Cardiac muscle cell (in vitro differentiated cells and primary cell): ENCODE measurements around the gene KRT5. TPM values are rescaled to one million over a fixed set of nuclear protein-coding genes. Genes with fewer than 3 reads are reported as not detected.

Source experiments
- DNase-seq, 2 donors: peaks; one replicate each; pipeline versions ENCODE4 v3.0.0 to v3.0.0-alpha.2; 2010 to 2017; ENCODE audit warnings: low read depth in 1 of 2, low spot score in 1 of 2
- H3K27ac ChIP-seq: fragments of 200-600 bp; sonication (generic); 2 replicates; pipeline ENCODE4 v1.5.1; 2016
- H3K27me3 ChIP-seq: fragments of 200-600 bp; sonication (generic); 2 replicates; pipeline ENCODE4 v1.6.0; 2016; ENCODE audit warnings: control low read depth
- H3K36me3 ChIP-seq: fragments of 200-600 bp; sonication (generic); 2 replicates; pipeline ENCODE4 v1.5.1; 2016; ENCODE audit warnings: control low read depth
- H3K4me1 ChIP-seq: fragments of 200-600 bp; sonication (generic); 2 replicates; pipeline ENCODE4 v1.8.1; 2017; ENCODE audit warnings: low read depth, mild to moderate bottlenecking, mixed run types
- H3K4me3 ChIP-seq: fragments of 200-600 bp; sonication (generic); 2 replicates; pipeline ENCODE4 v1.5.1; 2016; ENCODE audit warnings: mild to moderate bottlenecking
- H3K9me3 ChIP-seq: fragments of 200-600 bp; sonication (generic); 2 replicates; pipeline ENCODE4 v1.5.1; 2017; ENCODE audit warnings: low read depth, mild to moderate bottlenecking, control low read depth
- CTCF ChIP-seq: IDR thresholded peaks from 2 replicates; pipeline ENCODE4 v1.5.1; 2012; ENCODE audit warnings: low read depth, mild to moderate bottlenecking, low read length
- polyA plus RNA-seq: library from polyadenylated mRNA; unstranded; fragments of >200 nt; fragmentation: Nextera tagmentation; extraction: Ambion mirVana; gene quantifications from 2 replicates; pipeline ENCODE4 v1.2.1, GENCODE V29; 2016
- total RNA-seq: library from RNA; depleted of rRNA; stranded (reverse); fragments of >200 nt; gene quantifications from 2 replicates; pipeline ENCODE4 v1.2.3, GENCODE V29; 2016

Gene KRT5
- total and polyA plus RNA-seq, 2 experiments from 2014 or later, result 0.23 TPM; not detected in 1

- Histone ChIP-seq H3K36me3 (no peaks in the 10 kb centered on the region), H3K27ac (no peak overlapping the region), H3K9me3 (no peaks in the 10 kb centered on the region), H3K4me3 (no peak overlapping the region), H3K27me3 (no peaks in the 10 kb centered on the region), H3K4me1 (no peaks in the 10 kb centered on the region)
- no peak for DNase-seq
- no peak for TF ChIP-seq CTCF
These were observed 40.1 kb downstream of the KRT5 start for GRCh38 chr12:52480073-52480472.

DNA sequence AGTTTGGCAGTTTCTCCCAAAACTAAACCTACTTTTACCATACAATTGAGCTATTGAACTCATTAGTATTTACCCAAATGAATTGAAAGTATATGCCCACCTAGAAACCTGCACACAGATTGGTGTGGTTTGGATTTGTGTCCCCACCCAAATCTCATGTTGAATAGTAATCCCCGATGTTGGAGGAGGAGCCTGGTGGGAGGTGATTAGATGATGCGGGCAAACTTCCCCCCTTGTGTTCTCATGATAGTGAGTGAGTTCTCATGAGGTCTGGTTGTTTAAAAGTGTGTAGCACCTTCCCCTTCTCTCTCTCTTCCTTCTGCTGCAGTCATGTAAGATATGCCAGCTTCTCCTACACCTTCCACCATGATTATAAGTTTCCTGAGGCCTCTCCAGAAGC lies 42.5 kb downstream of the KRT5 start:
- Histone ChIP-seq H3K27me3 (no peaks in the 10 kb centered on the region), H3K4me3 (no peak overlapping the region), H3K36me3 (no peaks in the 10 kb centered on the region), H3K9me3 (no peaks in the 10 kb centered on the region), H3K27ac (no peak overlapping the region), H3K4me1 (no peaks in the 10 kb centered on the region)
- no peak for TF ChIP-seq CTCF
- no peak for DNase-seq

- Histone ChIP-seq H3K4me1 (no peaks in the 10 kb centered on the region), H3K36me3 (no peaks in the 10 kb centered on the region), H3K27ac (no peak overlapping the region), H3K4me3 (no peak overlapping the region), H3K9me3 (no peaks in the 10 kb centered on the region), H3K27me3 (no peaks in the 10 kb centered on the region)
- no peak for TF ChIP-seq CTCF
- DNase-seq, result no peak
These were observed 46.0 kb downstream of the KRT5 start for GRCh38 chr12:52474212-52474611.

- Histone ChIP-seq H3K27me3 (no peaks in the 10 kb centered on the region), H3K9me3 (no peaks in the 10 kb centered on the region), H3K36me3 (no peaks in the 10 kb centered on the region), H3K4me3 (no peak within 1 kb of the TSS), H3K27ac (no peak within 1 kb of the TSS), H3K4me1 (no peaks in the 10 kb centered on the region)
- TF ChIP-seq CTCF, result no peak
- no peak for DNase-seq
These were observed 46.4 kb downstream of the KRT5 start, which contains the start of gene KRT6C for GRCh38 chr12:52473768-52474167. Gene KRT6C, minus strand, starts transcription at chr12:52473805. Its CDS starts 68 bp downstream, at chr12:52473737.

DNA sequence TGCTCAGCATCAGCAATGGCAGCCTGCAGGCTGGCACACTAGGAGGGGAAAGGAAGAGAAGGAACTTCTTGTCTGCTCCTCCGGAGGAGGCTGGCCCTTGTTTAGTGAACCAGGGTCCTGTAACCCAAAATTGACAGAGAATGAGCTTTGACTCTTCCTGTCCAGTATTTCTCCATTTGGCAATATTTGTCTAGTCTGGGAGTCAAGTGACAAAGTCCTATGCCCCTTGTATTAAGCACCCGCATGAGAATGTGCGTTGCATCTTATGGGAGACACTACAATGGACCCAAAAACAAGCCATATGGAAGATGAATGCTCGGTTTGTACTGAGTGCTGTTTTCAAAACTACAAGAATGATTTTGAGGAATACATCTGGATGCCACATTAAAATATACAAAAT lies 50.3 kb downstream of the KRT5 start:
- TF ChIP-seq CTCF, result no peak
- DNase-seq, result no peak
- H3K4me3 ChIP-seq, result no peak overlapping the region

GRCh38 chr12:52464897-52465296 lies 55.3 kb downstream of the KRT5 start:
- no peak for TF ChIP-seq CTCF
- Histone ChIP-seq H3K27ac (no peak overlapping the region), H3K36me3 (no peaks in the 10 kb centered on the region), H3K27me3 (peaks cover 11% of the 10 kb centered on the region), H3K4me3 (no peak overlapping the region), H3K4me1 (no peaks in the 10 kb centered on the region), H3K9me3 (no peaks in the 10 kb centered on the region)
- DNase-seq, result no peak

More for the DNA sequence above, 50.3 kb downstream of the KRT5 start:
- Histone ChIP-seq H3K36me3 (no peaks in the 10 kb centered on the region), H3K27me3 (no peaks in the 10 kb centered on the region), H3K27ac (no peak overlapping the region), H3K9me3 (no peaks in the 10 kb centered on the region), H3K4me1 (no peaks in the 10 kb centered on the region)
